GM23338 (cell line): ENCODE results near the gene ZDHHC16. TPM values are rescaled to one million over a fixed set of nuclear protein-coding genes. Genes with fewer than 3 reads are reported as not detected.

Experiments used
- ATAC-seq: fragments of 200-7000 bp; cut with Tn5 transposase; 3 replicates; pipeline ENCODE4 v1.9.1; 2020
- DNase-seq: peaks from one replicate; pipeline ENCODE4 v3.0.0-alpha.2; 2015; ENCODE audit warnings: low spot score
- H2AFZ ChIP-seq: fragments of 200-600 bp; sonication (generic); 2 replicates; pipeline ENCODE4 v1.8.0; 2016; ENCODE audit warnings: antibody characterized with exemption, mild to moderate bottlenecking, moderate library complexity
- H3F3A ChIP-seq: fragments of 200-600 bp; sonication (generic); replicated peaks from 2 replicates; pipeline ENCODE4 v1.8.0; 2017; ENCODE audit warnings: antibody characterized with exemption, mixed run types, low read depth
- H3K27ac ChIP-seq: fragments of 200-600 bp; sonication (generic); 2 replicates; pipeline ENCODE4 v1.6.1; 2016; ENCODE audit warnings: low read depth
- H3K27me3 ChIP-seq: fragments of 200-600 bp; sonication (generic); 2 replicates; pipeline ENCODE4 v1.8.0; 2016; ENCODE audit warnings: mild to moderate bottlenecking, mixed run types, moderate library complexity; ENCODE audit not compliant: insufficient read depth
- H3K36me3 ChIP-seq: fragments of 200-600 bp; sonication (generic); 2 replicates; pipeline ENCODE4 v1.8.0; 2016; ENCODE audit warnings: mild to moderate bottlenecking; ENCODE audit not compliant: insufficient read depth
- H3K4me1 ChIP-seq: fragments of 200-600 bp; sonication (generic); 2 replicates; pipeline ENCODE4 v1.8.0; 2016; ENCODE audit warnings: mild to moderate bottlenecking, moderate library complexity; ENCODE audit not compliant: insufficient read depth
- H3K4me2 ChIP-seq: fragments of 200-600 bp; sonication (generic); 2 replicates; pipeline ENCODE4 v1.7.1; 2017; ENCODE audit warnings: mixed run types
- H3K4me3 ChIP-seq: fragments of 200-600 bp; sonication (generic); 2 replicates; pipeline ENCODE4 v1.6.1; 2016; ENCODE audit warnings: mixed run types
- H3K79me2 ChIP-seq: fragments of 200-600 bp; sonication (generic); replicated peaks from 2 replicates; pipeline ENCODE4 v1.8.0; 2017; ENCODE audit warnings: mild to moderate bottlenecking; ENCODE audit not compliant: insufficient read depth
- H3K9me2 ChIP-seq: fragments of 200-600 bp; sonication (generic); 2 replicates; pipeline ENCODE4 v1.8.0; 2017; ENCODE audit not compliant: insufficient read depth
- H4K20me1 ChIP-seq: fragments of 200-600 bp; sonication (generic); replicated peaks from 2 replicates; pipeline ENCODE4 v1.8.0; 2017; ENCODE audit warnings: mild to moderate bottlenecking; ENCODE audit not compliant: insufficient read depth
- H3K27ac Mint-ChIP-seq: 2 replicates; pipeline ENCODE4 v1.8.0; 2020; ENCODE audit warnings: inconsistent platforms, mild to moderate bottlenecking, moderate library complexity, mixed read lengths
- H3K27me3 Mint-ChIP-seq: 3 replicates; pipeline ENCODE4 v1.8.0; 2022; ENCODE audit warnings: low read depth, mild to moderate bottlenecking, moderate library complexity, mixed read lengths, inconsistent platforms; ENCODE audit not compliant: insufficient read depth, poor library complexity
- H3K36me3 Mint-ChIP-seq: 3 replicates; pipeline ENCODE4 v1.8.0; 2021; ENCODE audit warnings: low read depth, mild to moderate bottlenecking, inconsistent platforms, moderate library complexity, mixed read lengths
- H3K4me1 Mint-ChIP-seq: 3 replicates; pipeline ENCODE4 v1.8.0; 2020; ENCODE audit warnings: mild to moderate bottlenecking, inconsistent platforms, mixed read lengths
- H3K4me3 Mint-ChIP-seq: 3 replicates; pipeline ENCODE4 v1.8.0; 2021; ENCODE audit warnings: moderate library complexity, mild to moderate bottlenecking, inconsistent platforms, mixed read lengths
- H3K9me3 Mint-ChIP-seq: 3 replicates; pipeline ENCODE4 v1.8.0; 2020; ENCODE audit warnings: moderate library complexity, mild to moderate bottlenecking, inconsistent platforms, mixed read lengths
- CREB1 ChIP-seq: fragments of 250-450 bp; sonication (Bioruptor Pico); IDR thresholded peaks from 2 replicates; pipeline ENCODE4 v1.5.0; 2020; ENCODE audit warnings: low read depth, mild to moderate bottlenecking, moderate library complexity
- EZH2 ChIP-seq: fragments of 200-600 bp; sonication (generic); IDR thresholded peaks from one replicate; pipeline ENCODE4 v1.8.0; 2017; ENCODE audit warnings: antibody characterized with exemption, mild to moderate bottlenecking, low read depth; ENCODE audit not compliant: unreplicated experiment
- EZH2phosphoT487 ChIP-seq: fragments of 200-600 bp; sonication (generic); IDR thresholded peaks from one replicate; pipeline ENCODE4 v1.8.1; 2018; ENCODE audit warnings: antibody characterized with exemption; ENCODE audit not compliant: unreplicated experiment
- JUNB ChIP-seq: IDR thresholded peaks from one replicate; pipeline ENCODE4 v1.6.1; 2016; ENCODE audit warnings: antibody characterized with exemption; ENCODE audit not compliant: unreplicated experiment
- NANOG ChIP-seq: IDR thresholded peaks from 2 replicates; pipeline ENCODE4 v1.6.1; 2016; ENCODE audit warnings: antibody characterized with exemption, borderline replicate concordance
- POLR2AphosphoS5 ChIP-seq: IDR thresholded peaks from 2 replicates; pipeline ENCODE4 v1.6.1; 2016; ENCODE audit warnings: antibody characterized with exemption, low read depth
- STAT1 ChIP-seq: IDR thresholded peaks from one replicate; pipeline ENCODE4 v1.6.1; 2016; ENCODE audit warnings: antibody characterized with exemption; ENCODE audit not compliant: unreplicated experiment
- ZNF114 ChIP-seq: fragments of 250-450 bp; sonication (Bioruptor Pico); IDR thresholded peaks from 2 replicates; pipeline ENCODE4 v1.5.0; 2020; ENCODE audit warnings: mild to moderate bottlenecking, moderate library complexity
- ZNF331 ChIP-seq: fragments of 250-450 bp; sonication (Bioruptor Pico); IDR thresholded peaks from 2 replicates; pipeline ENCODE4 v1.5.0; 2020; ENCODE audit warnings: low read depth, mild to moderate bottlenecking, moderate library complexity
- polyA plus RNA-seq: library from polyadenylated mRNA; unstranded; fragments of >200 nt; fragmentation: Nextera tagmentation; extraction: Ambion mirVana; gene quantifications from 2 replicates; pipeline ENCODE4 v1.2.1, GENCODE V29; 2016
- total RNA-seq: library from RNA; depleted of rRNA; stranded (reverse); fragments of >200 nt; shearing (Covaris generic); gene quantifications from 2 replicates; pipeline ENCODE4 v1.2.3, GENCODE V29; 2014
- TF ChIP-seq, protein P1 (sequence below): IDR thresholded peaks from 2 replicates; pipeline ENCODE4 v1.6.1; 2016; ENCODE audit warnings: antibody characterized with exemption
- TF ChIP-seq, protein P2 (sequence below), 2 experiments: fragments of 200-600 bp in 1 of 2; sonication (generic) in 1 of 2; conservative IDR thresholded peaks; 2 replicates each; pipeline versions ENCODE4 v1.5.1 to v1.6.1; 2016 to 2017; ENCODE audit warnings: antibody characterized with exemption in 2 of 2, low read depth in 2 of 2, mild to moderate bottlenecking in 2 of 2, moderate library complexity in 1 of 2
- TF ChIP-seq, protein P3 (sequence below): IDR thresholded peaks from one replicate; pipeline ENCODE4 v1.6.1; 2018; ENCODE audit warnings: antibody characterized with exemption; ENCODE audit not compliant: unreplicated experiment
- TF ChIP-seq, protein P4 (sequence below): fragments of 250-450 bp; sonication (Bioruptor Pico); IDR thresholded peaks from 2 replicates; pipeline ENCODE4 v1.5.0; 2020; ENCODE audit warnings: mild to moderate bottlenecking, moderate library complexity

ZDHHC16 gene
- total and polyA plus RNA-seq, 2 experiments from 2014 or later: 35.1 to 58.2 TPM

DNA sequence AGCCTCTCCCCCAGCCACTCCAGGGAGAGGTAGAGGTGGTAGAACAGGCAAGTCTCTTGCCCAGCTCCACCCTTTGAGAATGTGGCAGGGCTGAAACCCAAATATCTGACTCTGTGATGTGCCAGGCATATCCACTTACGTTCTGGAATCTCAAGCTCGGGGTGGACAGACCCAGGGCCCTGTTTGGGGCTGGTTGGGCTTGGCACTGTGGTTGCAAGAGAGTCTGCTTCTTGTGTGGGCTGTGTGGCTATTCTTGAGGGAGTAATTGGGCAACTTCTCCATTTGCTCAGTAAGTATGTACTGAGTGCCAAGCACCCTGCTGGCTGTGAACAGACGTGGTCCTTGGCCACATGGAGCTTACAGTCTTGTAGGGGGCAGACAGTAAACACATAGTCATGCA is 57.4 kb downstream of the ZDHHC16 start:
- 0 out of 2 replicates have a peak, but pooled peaks cover 2% of the 10 kb centered on the region for H3F3A ChIP-seq
- peaks cover 28% of the 10 kb centered on the region for H4K20me1 ChIP-seq
- Mint-ChIP-seq H3K27me3 (peaks cover 20% of the 10 kb centered on the region), H3K36me3 (no peaks in the 10 kb centered on the region), H3K9me3 (no peaks in the 10 kb centered on the region; the same call in 2 of the 3 replicates), H3K4me3 (no peak overlapping the region), H3K27ac (no peak overlapping the region), H3K4me1 (peaks cover 20% of the 10 kb centered on the region)
- DNase-seq (no peak), ATAC-seq (no peak)
- no peak overlapping the region for H2AFZ ChIP-seq
- TF ChIP-seq STAT1 (no peak), NANOG (no peak), EZH2 (no peak), CREB1 (no peak), EZH2phosphoT487 (no peak), JUNB (no peak), ZNF114 (CRISPR knock-in tag) (no peak), ZNF331 (no peak), POLR2AphosphoS5 (no peak)
- TF ChIP-seq, protein P1, sequence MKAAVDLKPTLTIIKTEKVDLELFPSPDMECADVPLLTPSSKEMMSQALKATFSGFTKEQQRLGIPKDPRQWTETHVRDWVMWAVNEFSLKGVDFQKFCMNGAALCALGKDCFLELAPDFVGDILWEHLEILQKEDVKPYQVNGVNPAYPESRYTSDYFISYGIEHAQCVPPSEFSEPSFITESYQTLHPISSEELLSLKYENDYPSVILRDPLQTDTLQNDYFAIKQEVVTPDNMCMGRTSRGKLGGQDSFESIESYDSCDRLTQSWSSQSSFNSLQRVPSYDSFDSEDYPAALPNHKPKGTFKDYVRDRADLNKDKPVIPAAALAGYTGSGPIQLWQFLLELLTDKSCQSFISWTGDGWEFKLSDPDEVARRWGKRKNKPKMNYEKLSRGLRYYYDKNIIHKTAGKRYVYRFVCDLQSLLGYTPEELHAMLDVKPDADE: no peak
- TF ChIP-seq, protein P2, sequence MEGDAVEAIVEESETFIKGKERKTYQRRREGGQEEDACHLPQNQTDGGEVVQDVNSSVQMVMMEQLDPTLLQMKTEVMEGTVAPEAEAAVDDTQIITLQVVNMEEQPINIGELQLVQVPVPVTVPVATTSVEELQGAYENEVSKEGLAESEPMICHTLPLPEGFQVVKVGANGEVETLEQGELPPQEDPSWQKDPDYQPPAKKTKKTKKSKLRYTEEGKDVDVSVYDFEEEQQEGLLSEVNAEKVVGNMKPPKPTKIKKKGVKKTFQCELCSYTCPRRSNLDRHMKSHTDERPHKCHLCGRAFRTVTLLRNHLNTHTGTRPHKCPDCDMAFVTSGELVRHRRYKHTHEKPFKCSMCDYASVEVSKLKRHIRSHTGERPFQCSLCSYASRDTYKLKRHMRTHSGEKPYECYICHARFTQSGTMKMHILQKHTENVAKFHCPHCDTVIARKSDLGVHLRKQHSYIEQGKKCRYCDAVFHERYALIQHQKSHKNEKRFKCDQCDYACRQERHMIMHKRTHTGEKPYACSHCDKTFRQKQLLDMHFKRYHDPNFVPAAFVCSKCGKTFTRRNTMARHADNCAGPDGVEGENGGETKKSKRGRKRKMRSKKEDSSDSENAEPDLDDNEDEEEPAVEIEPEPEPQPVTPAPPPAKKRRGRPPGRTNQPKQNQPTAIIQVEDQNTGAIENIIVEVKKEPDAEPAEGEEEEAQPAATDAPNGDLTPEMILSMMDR (conservative IDR thresholded peaks at IDR 0.05; ENCODE audit: low read depth in 2 of 2): no peak
- TF ChIP-seq, protein P3, sequence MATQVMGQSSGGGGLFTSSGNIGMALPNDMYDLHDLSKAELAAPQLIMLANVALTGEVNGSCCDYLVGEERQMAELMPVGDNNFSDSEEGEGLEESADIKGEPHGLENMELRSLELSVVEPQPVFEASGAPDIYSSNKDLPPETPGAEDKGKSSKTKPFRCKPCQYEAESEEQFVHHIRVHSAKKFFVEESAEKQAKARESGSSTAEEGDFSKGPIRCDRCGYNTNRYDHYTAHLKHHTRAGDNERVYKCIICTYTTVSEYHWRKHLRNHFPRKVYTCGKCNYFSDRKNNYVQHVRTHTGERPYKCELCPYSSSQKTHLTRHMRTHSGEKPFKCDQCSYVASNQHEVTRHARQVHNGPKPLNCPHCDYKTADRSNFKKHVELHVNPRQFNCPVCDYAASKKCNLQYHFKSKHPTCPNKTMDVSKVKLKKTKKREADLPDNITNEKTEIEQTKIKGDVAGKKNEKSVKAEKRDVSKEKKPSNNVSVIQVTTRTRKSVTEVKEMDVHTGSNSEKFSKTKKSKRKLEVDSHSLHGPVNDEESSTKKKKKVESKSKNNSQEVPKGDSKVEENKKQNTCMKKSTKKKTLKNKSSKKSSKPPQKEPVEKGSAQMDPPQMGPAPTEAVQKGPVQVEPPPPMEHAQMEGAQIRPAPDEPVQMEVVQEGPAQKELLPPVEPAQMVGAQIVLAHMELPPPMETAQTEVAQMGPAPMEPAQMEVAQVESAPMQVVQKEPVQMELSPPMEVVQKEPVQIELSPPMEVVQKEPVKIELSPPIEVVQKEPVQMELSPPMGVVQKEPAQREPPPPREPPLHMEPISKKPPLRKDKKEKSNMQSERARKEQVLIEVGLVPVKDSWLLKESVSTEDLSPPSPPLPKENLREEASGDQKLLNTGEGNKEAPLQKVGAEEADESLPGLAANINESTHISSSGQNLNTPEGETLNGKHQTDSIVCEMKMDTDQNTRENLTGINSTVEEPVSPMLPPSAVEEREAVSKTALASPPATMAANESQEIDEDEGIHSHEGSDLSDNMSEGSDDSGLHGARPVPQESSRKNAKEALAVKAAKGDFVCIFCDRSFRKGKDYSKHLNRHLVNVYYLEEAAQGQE: no peak
- TF ChIP-seq, protein P4, sequence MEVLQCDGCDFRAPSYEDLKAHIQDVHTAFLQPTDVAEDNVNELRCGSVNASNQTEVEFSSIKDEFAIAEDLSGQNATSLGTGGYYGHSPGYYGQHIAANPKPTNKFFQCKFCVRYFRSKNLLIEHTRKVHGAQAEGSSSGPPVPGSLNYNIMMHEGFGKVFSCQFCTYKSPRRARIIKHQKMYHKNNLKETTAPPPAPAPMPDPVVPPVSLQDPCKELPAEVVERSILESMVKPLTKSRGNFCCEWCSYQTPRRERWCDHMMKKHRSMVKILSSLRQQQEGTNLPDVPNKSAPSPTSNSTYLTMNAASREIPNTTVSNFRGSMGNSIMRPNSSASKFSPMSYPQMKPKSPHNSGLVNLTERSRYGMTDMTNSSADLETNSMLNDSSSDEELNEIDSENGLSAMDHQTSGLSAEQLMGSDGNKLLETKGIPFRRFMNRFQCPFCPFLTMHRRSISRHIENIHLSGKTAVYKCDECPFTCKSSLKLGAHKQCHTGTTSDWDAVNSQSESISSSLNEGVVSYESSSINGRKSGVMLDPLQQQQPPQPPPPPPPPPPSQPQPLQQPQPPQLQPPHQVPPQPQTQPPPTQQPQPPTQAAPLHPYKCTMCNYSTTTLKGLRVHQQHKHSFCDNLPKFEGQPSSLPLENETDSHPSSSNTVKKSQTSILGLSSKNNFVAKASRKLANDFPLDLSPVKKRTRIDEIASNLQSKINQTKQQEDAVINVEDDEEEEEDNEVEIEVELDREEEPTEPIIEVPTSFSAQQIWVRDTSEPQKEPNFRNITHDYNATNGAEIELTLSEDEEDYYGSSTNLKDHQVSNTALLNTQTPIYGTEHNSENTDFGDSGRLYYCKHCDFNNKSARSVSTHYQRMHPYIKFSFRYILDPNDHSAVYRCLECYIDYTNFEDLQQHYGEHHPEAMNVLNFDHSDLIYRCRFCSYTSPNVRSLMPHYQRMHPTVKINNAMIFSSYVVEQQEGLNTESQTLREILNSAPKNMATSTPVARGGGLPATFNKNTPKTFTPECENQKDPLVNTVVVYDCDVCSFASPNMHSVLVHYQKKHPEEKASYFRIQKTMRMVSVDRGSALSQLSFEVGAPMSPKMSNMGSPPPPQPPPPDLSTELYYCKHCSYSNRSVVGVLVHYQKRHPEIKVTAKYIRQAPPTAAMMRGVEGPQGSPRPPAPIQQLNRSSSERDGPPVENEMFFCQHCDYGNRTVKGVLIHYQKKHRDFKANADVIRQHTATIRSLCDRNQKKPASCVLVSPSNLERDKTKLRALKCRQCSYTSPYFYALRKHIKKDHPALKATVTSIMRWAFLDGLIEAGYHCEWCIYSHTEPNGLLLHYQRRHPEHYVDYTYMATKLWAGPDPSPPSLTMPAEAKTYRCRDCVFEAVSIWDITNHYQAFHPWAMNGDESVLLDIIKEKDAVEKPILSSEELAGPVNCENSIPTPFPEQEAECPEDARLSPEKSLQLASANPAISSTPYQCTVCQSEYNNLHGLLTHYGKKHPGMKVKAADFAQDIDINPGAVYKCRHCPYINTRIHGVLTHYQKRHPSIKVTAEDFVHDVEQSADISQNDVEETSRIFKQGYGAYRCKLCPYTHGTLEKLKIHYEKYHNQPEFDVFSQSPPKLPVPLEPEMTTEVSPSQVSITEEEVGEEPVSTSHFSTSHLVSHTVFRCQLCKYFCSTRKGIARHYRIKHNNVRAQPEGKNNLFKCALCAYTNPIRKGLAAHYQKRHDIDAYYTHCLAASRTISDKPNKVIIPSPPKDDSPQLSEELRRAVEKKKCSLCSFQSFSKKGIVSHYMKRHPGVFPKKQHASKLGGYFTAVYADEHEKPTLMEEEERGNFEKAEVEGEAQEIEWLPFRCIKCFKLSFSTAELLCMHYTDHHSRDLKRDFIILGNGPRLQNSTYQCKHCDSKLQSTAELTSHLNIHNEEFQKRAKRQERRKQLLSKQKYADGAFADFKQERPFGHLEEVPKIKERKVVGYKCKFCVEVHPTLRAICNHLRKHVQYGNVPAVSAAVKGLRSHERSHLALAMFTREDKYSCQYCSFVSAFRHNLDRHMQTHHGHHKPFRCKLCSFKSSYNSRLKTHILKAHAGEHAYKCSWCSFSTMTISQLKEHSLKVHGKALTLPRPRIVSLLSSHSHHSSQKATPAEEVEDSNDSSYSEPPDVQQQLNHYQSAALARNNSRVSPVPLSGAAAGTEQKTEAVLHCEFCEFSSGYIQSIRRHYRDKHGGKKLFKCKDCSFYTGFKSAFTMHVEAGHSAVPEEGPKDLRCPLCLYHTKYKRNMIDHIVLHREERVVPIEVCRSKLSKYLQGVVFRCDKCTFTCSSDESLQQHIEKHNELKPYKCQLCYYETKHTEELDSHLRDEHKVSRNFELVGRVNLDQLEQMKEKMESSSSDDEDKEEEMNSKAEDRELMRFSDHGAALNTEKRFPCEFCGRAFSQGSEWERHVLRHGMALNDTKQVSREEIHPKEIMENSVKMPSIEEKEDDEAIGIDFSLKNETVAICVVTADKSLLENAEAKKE (CRISPR knock-in tag): no peak
- no peak overlapping the region for H3K4me3 ChIP-seq
- H3K9me2 ChIP-seq: no peaks in the 10 kb centered on the region
- H3K4me2 ChIP-seq: no peak overlapping the region
- peaks cover 18% of the 10 kb centered on the region for H3K27me3 ChIP-seq
- peaks cover 73% of the 10 kb centered on the region for H3K79me2 ChIP-seq
- no peak overlapping the region for H3K27ac ChIP-seq
- peaks cover 33% of the 10 kb centered on the region for H3K4me1 ChIP-seq
- no peaks in the 10 kb centered on the region for H3K36me3 ChIP-seq
